ENCODE measurements around the gene LSR.

The LSR gene

DNA sequence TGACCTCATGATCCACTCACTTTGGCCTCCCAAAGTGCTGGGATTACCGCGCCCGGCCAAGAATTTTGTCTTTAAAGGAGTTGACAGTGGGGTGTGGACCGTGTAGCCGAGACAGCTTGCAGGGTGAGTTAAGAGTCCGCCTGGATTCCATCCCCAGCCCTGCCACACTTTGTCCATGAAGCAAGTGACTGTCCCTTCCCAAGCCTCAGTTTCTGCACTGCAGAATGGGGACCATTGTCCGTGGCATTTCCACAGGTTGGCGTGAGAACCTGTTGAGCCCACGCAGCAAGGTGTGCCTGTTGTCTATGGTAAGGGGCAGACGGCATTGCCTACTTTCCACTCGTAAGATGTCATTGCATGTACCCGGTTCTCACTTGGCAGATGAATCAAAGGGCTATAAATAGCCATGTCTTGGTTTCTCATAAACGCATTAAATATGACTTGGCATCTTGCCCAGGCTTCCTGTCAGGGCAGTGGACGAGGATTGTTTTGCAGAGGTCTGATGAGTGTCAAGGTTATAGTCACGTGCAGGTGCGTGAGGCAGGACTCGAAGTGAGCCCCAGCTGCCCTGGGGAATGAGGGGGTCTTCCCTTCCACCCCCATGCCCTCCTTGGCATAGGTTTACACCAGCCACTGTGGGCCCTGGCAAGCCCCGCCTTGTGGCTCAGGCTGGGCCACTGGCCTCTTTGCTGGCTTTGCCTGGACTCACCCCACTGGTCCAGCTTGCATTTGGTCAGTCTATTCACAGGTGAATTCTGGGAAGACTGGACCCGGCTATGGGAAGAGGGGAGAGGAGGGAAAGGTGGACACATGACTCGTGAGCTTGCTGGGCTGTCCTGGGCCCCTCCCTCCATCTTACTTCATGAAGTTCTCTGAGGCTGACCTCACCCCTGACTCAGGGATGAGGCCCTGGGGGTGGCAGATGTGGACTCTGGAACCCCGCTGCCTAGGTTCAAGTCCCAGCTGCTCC is 34.9 kb upstream of the LSR start:
- TF ChIP-seq, protein P1, sequence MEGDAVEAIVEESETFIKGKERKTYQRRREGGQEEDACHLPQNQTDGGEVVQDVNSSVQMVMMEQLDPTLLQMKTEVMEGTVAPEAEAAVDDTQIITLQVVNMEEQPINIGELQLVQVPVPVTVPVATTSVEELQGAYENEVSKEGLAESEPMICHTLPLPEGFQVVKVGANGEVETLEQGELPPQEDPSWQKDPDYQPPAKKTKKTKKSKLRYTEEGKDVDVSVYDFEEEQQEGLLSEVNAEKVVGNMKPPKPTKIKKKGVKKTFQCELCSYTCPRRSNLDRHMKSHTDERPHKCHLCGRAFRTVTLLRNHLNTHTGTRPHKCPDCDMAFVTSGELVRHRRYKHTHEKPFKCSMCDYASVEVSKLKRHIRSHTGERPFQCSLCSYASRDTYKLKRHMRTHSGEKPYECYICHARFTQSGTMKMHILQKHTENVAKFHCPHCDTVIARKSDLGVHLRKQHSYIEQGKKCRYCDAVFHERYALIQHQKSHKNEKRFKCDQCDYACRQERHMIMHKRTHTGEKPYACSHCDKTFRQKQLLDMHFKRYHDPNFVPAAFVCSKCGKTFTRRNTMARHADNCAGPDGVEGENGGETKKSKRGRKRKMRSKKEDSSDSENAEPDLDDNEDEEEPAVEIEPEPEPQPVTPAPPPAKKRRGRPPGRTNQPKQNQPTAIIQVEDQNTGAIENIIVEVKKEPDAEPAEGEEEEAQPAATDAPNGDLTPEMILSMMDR (IDR thresholded peaks at IDR 0.05; ENCODE audit: low read depth, low read length), result no peak

DNA sequence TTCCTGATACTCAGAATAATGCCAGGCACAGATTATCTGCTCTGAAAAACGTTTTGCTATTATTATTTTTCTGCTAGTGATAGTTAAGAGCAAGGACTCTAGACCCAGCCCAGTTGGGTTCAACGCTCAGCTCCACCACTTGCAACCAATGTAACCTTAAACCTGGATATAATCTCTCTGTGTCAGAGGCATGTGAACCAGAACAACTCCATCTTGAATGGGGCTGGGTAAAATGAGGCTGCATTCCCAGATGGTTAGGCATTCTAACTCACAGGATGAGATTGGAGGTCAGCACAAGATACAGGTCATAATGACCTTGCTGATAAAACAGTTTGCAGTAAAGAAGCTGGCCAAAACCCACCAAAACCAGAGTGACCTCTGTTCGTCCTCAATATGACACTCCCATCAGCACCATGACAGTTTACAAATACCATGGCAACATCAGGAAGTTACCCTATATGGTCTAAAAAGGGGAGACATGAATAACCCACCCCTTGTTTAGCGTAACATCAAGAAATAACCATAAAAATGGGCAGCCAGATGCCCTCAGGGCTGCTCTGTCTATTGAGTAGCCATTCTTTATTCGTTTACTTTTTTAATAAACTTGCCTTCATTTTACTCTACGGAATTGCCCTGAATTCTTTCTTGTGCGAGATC is 33.9 kb upstream of the LSR start:
- TF ChIP-seq, protein P1 (IDR thresholded peaks at IDR 0.05; ENCODE audit: low read depth, low read length), result no peak
- DNase-seq (ENCODE audit: extremely low read depth, low read depth), result no peak

More for the DNA sequence above, 34.9 kb upstream of the LSR start:
- no peak for DNase-seq (ENCODE audit: extremely low read depth, low read depth)

- TF ChIP-seq, protein P1 (IDR thresholded peaks at IDR 0.05; ENCODE audit: low read depth, low read length), result no peak
- no peak for DNase-seq (ENCODE audit: extremely low read depth, low read depth)
Observed at GRCh38 chr19:35216016-35216832, 32.6 kb upstream of the LSR start.

DNA sequence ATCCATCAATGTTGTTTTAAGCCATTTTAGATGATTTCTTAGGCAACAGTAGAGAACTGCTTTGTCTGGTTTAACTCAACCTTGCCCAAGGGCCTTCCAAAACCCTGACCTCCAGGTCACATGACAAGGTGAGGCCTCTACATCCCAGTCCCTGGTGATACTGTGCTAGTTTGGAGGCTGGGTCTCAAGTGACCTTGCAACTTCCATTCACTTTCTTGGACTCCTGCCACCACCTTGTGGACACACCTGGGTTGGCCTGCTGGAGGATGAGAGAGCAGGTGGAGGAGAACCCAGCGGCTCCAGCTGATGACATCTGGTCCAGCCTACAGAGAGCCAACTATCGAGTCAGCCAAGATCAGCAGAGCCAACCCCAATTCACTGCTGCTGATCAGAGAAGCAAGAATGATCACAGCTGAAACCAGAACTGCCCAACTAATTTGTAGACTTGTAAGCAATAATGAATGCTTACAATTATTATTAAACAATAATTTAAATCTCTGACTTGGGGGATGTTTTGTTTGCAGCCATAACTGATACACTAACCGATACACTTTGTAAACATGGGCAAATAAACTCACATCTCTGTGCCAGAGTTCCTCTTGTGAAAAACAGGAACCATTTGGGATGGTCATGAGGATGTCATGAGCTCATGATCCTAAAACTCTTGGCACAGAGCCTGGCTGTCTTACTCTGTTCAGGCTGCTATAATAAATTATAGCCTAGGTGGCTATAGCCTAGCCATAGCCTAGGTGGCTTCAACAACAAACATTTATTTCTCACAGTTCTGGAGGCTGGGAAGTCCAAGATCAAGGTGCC is 31.8 kb upstream of the LSR start:
- TF ChIP-seq, protein P1 (IDR thresholded peaks at IDR 0.05; ENCODE audit: low read depth, low read length), result no peak
- DNase-seq (ENCODE audit: extremely low read depth, low read depth), result no peak

DNA sequence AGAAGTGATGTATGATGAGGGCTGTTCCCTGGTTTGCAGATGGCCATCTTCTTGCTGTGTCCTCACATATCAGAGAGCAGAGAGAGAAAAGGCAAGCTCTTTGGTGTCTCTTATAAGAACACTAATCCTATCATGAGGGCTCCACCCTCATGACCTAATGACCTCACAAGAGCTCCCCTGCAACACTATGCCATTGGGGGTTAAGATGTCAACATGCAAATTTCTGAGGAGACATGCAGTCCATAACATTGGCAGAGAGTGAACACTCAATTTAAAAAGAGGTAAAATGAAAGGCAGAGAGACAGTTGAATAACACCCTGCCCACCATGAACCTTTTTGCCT is 31.2 kb upstream of the LSR start:
- DNase-seq (ENCODE audit: extremely low read depth, low read depth), result no peak
- TF ChIP-seq, protein P1 (IDR thresholded peaks at IDR 0.05; ENCODE audit: low read depth, low read length), result no peak

DNA sequence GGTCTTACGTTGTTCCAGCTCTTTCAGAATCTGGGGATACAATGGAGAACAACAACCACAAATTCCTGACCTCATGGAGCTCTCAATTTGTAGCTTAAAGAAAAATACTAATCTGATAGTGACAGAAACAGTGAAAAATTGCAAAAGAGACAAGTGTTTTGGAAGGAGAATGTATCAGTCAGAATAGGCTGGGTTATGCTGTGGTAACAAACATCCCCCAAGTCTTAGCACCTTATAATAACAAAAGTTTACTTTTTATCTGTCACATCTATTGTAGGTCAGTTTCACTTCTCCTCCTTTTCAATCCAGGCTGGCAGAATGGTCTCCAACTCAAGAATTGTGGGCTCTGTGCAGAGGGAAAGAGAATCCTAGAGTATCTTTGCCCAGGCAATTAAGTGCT is 29.8 kb upstream of the LSR start:
- TF ChIP-seq, protein P1 (IDR thresholded peaks at IDR 0.05; ENCODE audit: low read depth, low read length), result no peak

More for the DNA sequence above, 29.8 kb upstream of the LSR start:
- no peak for DNase-seq (ENCODE audit: extremely low read depth, low read depth)

All from AG09319 (cell line).